NCI-H2081 (cell line): Measurements from ENCODE around the gene AIDA.
A peak's percentile ranks its signal among the peaks of the same experiment; 100 is the strongest.
"Not testable (repeated sequence)": the region's sequence is repeated elsewhere in the genome, so short reads cannot be mapped to it uniquely, and the experiment has no call there.

Source experiments
- DNase-seq, 2 experiments: peaks; one replicate each; lab custom pipeline; 2025; lab: John Stamatoyannopoulos, UW

The AIDA gene, protein sequence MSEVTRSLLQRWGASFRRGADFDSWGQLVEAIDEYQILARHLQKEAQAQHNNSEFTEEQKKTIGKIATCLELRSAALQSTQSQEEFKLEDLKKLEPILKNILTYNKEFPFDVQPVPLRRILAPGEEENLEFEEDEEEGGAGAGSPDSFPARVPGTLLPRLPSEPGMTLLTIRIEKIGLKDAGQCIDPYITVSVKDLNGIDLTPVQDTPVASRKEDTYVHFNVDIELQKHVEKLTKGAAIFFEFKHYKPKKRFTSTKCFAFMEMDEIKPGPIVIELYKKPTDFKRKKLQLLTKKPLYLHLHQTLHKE

DNA sequence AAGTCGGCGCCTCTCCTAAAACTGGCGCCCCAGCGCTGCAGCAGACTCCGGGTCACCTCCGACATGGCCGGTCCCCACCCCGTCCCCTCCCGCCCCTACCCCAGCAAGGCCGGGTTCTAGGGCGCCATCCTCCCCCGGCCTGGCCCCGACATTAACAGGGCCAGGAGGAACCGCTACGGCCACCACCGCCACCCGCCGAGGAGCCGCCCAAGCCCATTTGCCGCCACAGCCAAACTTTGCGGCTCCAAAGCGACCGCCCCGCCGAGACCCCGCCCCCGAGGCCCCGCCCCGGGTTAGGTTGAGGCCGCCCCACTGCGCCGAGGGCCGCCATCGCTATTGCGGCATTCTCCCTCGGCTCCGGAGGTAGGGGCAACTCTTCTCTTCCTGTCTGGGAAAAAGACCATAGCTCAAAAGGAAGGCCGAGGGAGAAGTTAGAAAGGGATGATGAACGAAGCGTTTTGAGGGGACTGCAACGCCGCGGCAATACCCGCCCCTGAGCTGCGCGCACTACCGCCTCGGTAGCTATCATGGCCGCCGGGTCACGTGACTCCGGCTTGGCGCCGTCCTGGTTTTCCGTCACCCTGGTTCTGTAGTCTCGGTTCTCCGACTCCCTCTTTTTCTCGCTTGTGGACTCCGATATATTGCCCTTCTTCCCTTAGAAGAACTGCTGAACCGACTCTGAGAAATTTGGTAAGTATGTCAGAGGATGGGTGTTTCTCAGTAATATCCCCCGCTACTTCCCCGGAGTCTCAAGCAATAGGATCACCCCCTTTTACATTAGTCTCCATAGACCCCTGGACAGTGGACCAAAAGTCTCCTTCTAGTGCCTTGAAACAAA, at the start of gene AIDA, which contains the start of gene BROX:
Gene AIDA, minus strand, starts transcription at position 239 of the 838 bp plus-strand sequence. Its CDS starts 174 bp downstream, at position 65.
Gene BROX, plus strand, starts transcription at position 312 of the 838 bp plus-strand sequence. CDS start 3,136 bp downstream, outside the sequence.
- DNase-seq, result peak; percentile 87 to 90

DNA sequence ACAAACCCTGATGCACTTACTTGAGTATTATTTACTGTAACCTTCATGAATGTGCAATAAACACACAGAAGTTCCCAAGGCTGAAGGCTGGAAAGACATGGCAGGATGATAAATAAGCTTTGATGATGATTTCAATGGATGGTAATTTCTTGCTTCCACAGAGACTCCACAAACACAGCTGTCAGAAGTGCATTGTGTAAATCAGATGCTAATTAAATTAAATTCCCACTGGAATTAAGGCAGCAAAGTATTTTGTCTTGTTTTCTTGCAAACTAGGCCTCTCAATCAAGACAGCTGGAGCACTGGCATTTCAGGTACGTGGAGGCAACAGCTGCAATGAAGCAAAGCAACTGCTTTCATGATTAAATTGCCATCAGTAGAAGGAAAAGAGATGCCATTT, 48.8 kb upstream of the AIDA start:
- peak in 1 of 2 experiments; percentile 15 for DNase-seq

DNA sequence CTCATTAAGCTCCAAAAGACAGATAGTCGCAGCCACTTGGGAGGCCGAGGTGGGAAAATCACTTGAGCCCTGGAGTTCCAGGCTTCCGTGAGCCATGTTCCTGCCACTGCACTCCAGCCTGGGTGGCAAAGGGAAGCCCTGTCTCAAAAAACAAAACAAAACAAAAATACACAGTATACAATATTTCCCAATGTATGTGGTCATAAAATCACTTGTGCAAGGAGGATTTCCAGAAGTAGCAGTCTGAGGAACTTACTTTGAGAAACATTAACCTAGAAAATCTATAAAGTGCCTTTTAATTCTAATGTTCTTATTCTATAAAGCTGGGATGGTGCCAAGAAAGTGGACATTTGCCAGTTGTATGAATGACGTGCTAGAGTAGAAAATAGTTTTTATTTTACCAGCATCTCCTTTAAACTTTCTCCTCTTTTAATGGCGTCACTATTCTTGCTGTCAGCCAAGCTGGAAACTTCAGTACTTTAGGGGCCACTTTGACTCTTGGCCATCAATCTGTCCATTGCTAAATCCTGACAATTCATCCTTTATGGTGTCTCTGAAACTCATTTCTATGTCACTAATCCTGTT, 47.3 kb upstream of the AIDA start:
- DNase-seq, result no peak

DNA sequence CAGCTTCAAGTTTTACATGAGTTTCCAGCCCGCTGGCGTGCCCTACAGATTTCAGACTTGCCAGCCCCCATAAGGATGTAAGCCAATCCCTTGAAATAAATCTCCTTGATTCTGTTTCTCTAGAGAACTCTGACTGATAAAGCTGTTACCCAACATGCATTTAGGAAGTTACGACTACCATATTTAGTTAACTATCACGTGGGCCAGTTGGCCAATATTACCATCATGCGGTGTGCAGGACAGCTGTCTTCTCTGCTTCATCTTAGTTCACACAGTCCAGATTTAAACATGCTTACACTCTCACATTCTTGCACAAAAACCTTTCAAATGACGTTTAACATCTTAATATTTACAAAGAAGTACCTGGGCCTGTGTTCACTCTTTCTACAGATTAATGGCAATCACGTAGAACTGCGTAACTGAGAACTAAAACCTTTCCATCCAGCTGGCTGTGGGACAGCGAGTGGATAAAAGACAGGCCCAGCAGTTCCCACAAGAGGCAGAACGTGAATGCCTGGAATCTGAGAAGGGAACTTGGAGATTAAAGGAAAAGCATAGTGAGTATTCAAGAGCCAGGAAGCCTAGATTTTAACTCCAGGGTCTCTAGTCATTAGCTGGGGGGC, 45.5 kb upstream of the AIDA start:
- no peak for DNase-seq

DNA sequence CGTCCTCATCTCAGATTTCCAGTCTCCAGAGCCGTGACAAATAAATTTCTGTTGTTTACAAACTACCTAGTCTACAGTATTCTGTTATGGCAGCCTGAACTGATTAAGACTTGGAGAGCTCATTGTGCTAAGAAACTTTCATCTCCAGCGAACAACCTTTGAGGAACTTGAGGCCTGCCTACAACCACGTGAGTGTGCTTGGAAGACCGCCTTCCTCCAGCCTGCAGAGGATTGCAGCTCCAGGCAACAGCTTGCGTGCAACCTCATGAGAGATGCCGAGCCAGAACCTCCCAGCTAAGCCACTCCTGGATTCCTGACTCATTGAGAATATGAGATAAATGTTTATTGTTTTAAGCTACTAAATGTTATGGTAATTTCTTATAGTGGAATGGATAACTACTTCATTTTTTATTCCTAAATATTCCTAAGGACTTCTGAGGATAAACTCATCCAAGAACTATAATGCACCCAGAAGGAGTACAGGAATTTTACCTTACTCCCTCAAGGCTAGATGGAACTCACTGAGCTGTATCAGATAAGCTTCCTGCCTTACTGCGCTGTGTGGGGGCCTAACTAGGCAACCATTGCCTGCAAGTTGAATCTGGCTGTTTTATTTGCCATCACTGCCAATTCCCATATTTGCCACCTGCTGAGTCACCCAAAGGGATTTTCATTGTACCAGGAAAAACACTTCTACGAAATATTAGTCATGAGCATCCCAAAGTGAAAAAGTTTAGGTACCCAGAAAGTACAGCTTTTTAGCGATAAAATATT, 42.3 kb upstream of the AIDA start:
- no peak for DNase-seq

DNA sequence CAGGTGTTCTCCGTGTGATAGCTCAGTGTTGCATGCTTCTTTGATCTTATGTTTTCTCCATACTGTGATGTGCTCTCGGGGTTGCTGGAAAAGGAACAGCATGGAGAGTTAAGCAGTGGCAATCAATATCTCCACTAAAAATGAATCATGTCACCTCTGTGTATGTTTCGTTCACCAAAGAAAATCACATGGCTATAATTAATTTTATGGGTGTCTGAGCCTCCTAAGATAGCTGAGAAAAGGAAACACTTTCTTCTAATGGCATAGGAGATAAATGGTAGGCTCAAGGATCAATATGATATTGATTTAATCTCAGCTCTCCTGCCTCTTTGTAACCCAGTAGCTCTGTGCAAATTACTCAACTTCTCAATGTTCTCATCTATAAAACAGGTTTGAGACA, 39.0 kb upstream of the AIDA start:
- no peak for DNase-seq

DNA sequence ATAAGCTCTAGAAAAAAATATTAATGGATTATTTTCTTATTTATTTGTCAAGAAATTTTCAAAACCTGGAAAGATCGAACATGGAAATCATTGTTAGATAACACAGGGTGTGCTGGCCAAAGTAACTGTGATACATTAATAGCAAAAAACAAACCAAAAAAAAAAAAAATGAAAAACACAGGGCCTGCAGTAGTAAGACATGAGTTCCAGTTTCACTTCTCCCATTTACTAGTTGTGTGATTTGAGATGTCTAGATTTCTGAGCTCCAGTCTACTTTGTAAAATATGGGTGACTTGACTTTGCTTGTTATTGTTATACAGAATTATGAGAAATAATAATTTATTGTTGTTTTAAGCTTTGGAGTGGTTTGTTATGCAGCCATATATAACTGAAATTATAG, 38.4 kb upstream of the AIDA start:
- DNase-seq, result no peak

DNA sequence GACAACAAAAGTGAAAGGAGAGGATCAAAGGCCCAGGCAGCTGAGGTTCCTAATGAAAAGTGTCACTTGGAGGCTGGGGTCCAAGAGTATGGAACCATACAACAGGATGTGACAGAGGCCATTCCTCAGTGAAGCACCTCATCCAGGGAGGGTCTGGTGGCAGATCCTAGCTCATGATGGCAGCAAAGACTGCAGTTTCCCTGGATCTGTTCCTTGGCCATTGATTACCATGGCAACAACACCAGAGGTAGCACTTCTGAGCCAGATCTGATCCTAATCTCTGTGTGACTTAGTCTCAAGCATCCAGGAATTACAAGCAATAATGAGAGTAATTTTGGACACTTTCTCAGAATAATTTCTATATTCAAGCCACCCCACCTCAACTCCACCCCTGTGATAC, 37.6 kb upstream of the AIDA start:
- DNase-seq, result no peak

DNA sequence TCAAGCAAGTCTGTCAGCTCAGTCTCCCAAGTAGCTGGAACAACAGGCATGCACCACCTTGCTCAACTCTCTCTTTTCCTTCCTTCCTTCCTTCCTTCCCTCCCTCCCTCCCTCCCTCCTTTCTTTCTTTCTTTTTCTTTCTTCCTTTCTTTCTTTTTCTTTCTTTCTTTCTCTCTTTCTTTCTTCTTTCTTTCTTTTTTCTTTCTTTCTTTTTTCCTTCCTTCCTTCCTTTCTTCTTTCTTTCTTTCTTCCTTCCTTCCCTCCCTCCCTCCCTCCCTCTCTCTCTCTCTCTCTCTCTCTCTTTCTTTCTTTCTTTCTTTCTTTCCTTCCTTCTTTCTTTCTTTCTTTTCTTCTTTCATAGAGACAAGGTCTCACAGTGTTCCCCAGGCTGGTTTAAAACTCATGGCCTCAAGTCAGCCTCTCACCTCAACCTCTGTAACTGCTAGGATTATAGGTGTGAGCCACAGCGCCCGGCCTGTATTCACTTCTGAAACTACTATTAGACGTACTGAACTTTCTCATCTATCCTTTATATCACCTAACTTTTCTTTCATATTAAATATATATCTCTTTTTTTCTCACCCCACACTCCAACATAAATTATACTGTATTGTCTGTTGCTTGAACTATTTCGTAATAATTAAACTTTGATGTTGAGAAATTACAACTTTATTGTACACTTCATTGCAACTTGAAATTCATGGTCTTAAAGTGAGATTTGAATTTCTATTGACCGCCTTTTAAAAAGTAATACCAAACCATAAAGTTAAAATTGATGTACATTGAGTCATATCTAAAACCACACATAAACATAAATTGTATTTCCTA, 29.6 kb upstream of the AIDA start:
- not testable (repeated sequence) for DNase-seq

DNA sequence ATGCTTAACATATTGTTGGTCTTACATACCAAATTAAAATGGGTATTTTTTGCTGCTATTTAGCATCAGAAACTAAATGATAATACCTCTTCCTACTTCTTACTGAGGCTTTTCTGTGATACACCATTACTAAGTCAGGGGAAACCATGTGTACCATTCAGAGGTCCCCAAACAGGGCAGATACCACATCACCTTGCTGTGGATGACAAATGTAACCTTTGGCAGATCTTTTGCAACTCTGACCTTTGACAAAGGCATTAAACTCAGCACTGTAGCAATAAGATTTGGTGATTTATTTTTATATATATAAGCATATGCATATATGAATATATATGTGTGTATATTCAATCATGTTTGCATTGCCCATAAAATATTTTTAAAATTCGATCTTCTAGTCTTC, 27.6 kb upstream of the AIDA start:
- no peak for DNase-seq

DNA sequence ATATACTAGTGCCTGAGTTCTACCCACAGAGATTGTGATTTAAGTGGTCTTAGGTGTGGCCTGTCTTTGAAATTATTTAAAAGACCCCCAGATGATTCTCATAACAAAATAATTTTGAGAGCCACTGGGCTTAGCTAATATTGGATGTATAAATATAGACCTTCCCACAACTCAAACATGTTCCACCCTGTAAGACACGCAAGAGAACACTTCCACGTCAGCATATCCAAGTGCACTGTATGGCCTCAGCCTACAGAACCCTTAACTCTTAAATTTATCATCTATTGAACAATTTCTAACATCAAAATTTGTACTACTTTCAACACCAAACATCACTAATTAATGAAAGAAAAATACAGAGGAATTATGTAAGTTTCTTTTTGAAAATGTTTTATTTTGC, 27.2 kb upstream of the AIDA start:
- no peak for DNase-seq

DNA sequence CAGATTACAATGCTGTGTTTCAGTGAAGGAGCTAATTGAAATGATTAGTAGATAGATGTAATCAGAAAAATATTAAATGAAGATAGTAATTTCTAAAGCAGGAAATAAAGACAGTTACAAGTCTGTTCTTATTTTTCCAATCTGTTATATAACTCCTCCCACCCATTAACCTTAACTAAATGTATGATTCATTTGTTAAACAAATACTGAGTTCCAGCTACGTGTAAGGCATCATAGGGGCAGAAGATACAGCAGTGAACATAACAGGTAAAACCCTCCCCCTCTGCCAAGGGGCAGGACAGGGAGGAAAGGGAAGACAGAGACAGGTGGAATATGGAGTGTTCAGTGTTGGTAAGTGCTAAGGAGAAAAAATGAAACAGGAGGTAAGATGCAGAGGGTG, 24.7 kb upstream of the AIDA start, which contains the start of gene FAM177B:
Gene FAM177B, plus strand, starts transcription at position 231 of the 400 bp plus-strand sequence. CDS start 9,344 bp downstream, outside the sequence.
- DNase-seq, result peak in 1 of 2 experiments; percentile 8

DNA sequence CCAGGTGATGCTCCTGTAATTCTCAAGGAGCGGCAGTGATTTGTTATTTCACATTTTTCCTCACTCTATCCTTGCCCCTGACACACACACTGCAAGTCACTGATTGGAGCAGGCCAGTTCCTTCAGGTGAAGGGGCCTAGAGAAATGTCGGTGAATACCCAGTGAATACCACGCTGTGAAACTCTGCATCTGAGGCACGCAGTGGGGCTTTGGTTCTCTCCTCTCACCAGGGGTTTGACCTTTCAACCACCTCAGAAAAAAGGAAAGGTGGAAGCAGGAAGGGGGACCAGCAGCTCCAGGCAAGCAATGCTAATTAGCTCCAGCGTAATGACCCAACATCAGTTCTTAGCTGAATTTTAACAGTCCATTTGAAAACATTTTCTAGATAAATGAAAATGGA, 24.2 kb upstream of the AIDA start:
- no peak for DNase-seq

DNA sequence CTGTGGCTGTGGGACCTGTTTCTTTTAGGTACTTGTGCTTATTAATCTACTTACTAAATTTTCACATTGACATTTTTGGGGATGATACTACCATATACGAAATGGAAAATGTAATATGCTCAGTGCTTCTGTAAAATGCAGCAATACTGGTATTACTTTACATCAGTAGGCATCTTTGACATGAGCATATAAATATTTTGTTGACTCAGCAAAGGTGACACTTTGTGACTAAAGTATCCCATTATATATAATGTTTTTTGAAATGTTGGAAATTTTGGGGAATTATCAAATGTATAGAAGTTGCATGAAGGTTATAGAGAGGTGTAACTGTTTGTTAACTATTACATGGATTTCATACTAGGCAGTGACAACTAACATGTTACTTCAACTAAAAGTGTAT, 22.4 kb upstream of the AIDA start:
- no peak for DNase-seq

DNA sequence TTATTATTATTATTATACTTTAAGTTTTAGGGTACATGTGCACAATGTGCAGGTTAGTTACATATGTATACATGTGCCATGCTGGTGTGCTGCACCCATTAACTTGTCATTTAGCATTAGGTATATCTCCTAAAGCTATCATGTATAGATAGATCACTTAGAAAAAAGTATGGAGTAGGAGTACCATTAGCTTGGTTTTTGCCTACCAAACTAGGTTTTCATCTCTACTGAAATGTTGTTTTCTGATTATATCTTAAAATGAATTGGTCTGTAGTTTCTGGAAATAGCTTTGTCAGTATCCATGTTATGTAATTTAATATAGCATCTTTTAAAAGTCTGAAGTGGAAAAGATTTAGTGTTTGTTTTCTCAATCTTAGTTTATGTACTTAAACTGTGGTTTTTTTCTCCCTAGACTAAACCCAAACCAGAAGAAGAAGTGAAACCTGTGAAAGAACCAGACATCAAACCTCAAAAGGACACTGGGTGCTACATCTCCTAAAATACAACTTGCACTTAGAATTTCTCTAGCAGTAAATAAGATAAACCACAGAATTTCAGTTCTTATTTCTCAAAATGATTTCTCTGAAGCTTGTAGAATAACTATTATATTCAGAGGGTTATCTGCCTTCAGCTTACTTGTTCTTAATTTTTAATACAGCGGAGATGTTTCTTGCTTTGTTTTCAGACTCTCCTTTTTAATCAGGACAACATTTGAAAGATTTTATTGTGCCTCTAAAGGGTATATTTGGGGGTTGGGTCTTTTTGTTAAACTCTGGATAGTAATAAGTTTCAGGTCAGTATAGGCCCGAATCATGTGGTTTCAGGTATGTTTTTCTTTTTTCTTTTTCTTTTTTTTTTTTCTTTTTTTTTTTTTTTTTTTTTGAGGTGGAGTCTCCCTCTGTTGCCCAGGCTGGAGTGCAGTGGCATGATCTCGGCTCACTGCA, 20.2 kb upstream of the AIDA start:
- no peak for DNase-seq

DNA sequence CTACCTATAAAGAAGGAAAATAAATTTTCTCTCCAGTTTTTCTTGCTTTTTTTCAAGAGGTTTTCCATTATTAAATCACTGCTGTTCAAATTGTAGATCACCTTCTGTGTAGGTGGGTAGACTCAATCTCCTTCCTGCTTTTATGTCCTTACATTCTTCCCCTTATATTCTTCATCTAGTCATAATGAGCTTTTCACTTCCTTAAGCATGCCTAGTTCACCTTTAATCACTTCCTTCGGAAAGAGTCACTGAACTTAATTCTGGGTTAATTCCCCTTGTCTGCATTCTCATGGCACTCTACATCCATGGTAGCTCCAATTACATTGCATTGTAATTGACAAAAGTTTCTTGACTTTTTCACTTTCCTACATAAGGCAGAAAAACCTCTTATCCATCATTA, 18.6 kb upstream of the AIDA start:
- no peak for DNase-seq

DNA sequence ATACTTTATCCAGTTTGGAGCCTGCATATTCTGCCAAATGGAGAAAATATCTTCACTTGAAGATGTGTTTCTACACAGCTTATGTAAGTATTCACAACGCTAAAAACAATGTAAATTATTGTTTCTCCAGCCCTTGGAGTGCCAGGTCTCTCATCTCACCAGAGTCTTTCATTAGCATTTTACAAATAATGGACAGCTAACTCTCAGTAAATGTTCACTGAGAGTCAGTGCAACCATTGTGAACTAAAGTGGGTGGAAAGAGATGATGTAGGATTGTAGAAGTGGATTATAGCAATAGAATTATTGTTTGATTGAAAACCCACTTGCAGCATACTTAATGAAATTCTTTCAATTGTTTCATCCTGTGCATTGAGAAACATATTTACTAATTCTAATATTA, 16.5 kb upstream of the AIDA start:
- no peak for DNase-seq

DNA sequence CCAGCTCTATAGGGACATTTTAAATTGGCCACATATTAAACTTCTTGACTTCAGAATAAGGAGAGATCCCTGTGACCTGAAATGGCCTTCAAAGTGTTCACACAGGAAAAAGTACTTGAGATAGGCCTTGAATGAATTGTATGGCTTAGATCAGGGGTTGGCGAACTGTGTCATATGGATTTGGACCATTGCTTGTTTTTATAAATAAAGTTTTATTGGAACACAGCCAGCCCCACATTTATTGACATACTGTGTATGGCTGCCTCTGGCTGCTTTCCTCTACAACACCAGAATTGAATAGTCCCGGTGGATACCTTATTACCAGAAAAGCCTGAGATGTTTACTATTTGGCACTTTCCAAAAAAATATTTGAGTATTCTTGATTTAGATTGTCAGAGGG, 4.1 kb upstream of the AIDA start:
- DNase-seq, result no peak
